ENCODE results near the gene ANKRD55. TPM values are rescaled to one million over a fixed set of nuclear protein-coding genes. Genes with fewer than 3 reads are reported as not detected.

The ANKRD55 gene
- total RNA-seq, 1 experiment from 2014 or later: not detected

- H3K4me3 ChIP-seq: no peak overlapping the region
- no peak for DNase-seq
- no peaks in the 10 kb centered on the region for H3K27me3 ChIP-seq
- H3K36me3 ChIP-seq: peaks cover 3% of the 10 kb centered on the region; the same call in 1 of the 2 replicates
- peaks cover 9% of the 10 kb centered on the region for H3K9me3 ChIP-seq
Measured at GRCh38 chr5:56195016-56195415, 38.1 kb downstream of the ANKRD55 start.

DNA sequence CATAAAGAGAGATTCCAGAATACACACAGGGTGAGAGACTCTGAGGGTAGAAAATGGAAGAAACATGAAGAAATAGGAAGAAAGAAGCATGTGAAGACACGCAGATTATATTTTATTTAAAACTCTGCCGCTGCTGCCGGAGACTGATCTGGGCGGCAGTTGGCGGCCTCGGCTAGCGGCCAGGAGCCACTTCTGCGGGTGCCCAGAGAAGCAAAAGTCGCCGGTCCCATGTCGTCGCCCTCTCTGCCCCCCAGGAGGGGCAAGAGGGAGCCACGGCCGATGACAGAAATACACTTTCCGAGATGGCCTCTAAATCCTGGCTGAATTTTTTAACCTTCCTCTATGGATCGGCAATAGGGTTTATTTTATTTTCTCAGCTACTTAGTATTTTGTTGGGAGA, 40.9 kb downstream of the ANKRD55 start:
- DNase-seq: no peak
- H3K9me3 ChIP-seq: peaks cover 19% of the 10 kb centered on the region
- no peaks in the 10 kb centered on the region for H3K27me3 ChIP-seq
- H3K4me3 ChIP-seq: no peak overlapping the region
- H3K36me3 ChIP-seq: peaks cover 3% of the 10 kb centered on the region; the same call in 1 of the 2 replicates

- H3K27me3 ChIP-seq: no peaks in the 10 kb centered on the region
- peaks cover 3% of the 10 kb centered on the region; the same call in 1 of the 2 replicates for H3K36me3 ChIP-seq
- peaks cover 19% of the 10 kb centered on the region for H3K9me3 ChIP-seq
- no peak for DNase-seq
- H3K4me3 ChIP-seq: no peak overlapping the region
Measured at GRCh38 chr5:56191656-56192055, 41.5 kb downstream of the ANKRD55 start.

- no peak overlapping the region for H3K4me3 ChIP-seq
- peaks cover 19% of the 10 kb centered on the region for H3K9me3 ChIP-seq
- peaks cover 3% of the 10 kb centered on the region; the same call in 1 of the 2 replicates for H3K36me3 ChIP-seq
- H3K27me3 ChIP-seq: no peaks in the 10 kb centered on the region
- DNase-seq: peak; percentile 90
Measured at GRCh38 chr5:56190497-56190896, 42.6 kb downstream of the ANKRD55 start.

DNA sequence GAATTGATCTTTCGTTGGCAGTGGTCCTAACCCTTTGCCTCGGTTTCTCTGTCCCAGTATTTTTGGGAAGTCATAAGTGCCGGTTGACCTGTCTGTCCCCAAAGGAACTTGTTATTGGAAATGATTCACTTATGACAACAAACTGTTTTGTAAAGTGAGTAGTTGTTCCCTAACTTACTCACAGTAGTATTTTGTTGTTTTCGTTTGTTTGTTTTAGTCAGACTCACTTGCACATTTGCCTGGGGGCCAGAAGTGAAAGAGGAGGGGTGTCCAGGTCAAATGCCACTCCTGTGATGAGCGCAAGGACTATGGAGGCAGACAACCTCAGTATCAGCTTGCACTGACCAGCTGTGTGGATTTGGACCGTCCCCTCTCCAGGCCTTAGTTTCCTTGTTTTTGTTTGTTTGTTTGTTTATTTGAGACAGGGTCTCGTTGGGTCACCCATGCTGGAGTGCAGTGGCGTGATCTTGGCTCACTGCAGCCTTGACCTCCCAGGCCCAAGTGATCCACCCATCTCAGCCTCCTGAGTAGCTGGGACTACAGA, 47.3 kb downstream of the ANKRD55 start:
- peaks cover 13% of the 10 kb centered on the region for H3K9me3 ChIP-seq
- no peaks in the 10 kb centered on the region; the same call in 1 of the 2 replicates for H3K36me3 ChIP-seq
- no peak overlapping the region for H3K4me3 ChIP-seq
- H3K27me3 ChIP-seq: no peaks in the 10 kb centered on the region
- peak; percentile 50 for DNase-seq

DNA sequence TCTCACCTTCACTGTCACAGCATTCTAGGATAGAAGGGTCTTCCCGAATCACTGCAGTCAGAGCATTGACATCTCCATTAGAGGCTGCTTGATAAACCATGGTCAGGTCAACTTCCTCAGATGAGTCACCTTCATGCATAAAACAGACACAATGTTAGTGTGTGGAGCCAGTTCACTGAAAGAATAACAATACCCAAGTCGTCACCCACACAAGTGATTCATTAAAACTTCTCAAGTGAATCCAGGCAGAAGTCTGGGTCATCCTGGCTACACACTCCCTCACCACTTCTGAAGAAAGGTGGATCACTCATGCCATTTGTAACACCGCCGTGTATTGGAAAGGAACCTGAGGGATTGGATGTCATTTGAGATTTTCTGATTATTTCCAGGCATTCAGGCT, 49.6 kb downstream of the ANKRD55 start:
- no peak overlapping the region for H3K4me3 ChIP-seq
- H3K9me3 ChIP-seq: peaks cover under 1% of the 10 kb centered on the region; the same call in 1 of the 2 replicates
- H3K36me3 ChIP-seq: no peaks in the 10 kb centered on the region; the same call in 1 of the 2 replicates
- peak; percentile 75 for DNase-seq
- H3K27me3 ChIP-seq: no peaks in the 10 kb centered on the region

DNA sequence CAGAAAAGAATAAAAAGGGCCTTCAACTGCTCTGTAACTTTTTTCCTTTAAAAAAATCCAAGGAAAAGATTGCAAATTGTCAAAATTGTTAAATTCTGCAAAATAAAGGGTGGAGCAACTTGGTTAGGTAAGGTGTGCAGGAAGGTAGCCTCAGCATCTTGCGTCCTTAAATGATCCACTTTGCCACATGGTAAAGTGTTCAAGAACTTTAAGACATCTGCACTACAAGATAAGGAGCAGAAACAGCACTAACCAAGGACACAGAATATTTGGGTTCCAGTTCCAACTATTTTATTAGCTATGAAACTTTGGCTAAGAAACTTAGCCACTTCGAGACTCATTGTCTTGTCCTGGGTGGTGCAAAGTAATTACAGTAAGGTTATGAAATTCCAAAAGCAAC, 53.7 kb downstream of the ANKRD55 start:
- H3K36me3 ChIP-seq: no peaks in the 10 kb centered on the region
- DNase-seq: no peak
- H3K4me3 ChIP-seq: no peak overlapping the region
- no peaks in the 10 kb centered on the region for H3K27me3 ChIP-seq
- no peaks in the 10 kb centered on the region for H3K9me3 ChIP-seq

DNA sequence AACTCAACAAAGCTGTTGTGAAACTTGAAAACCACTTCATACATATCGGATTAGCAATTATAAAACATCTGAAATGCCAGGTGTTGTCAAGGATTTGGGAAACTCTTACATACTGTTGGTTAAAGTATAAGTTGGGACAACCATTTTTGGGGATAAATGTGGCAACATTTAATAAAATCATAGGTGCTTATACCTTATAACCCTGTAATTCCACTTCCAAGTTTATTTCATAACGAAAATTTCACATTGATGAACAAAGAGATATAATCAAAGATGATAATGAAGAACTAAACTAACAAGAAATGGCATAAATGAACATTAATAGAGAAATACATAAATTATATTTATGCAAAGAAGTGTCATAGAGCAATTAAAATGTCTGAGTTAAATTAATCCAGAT, 54.3 kb downstream of the ANKRD55 start:
- Histone ChIP-seq H3K9me3 (no peaks in the 10 kb centered on the region), H3K36me3 (no peaks in the 10 kb centered on the region), H3K4me3 (no peak overlapping the region), H3K27me3 (no peaks in the 10 kb centered on the region)
- no peak for DNase-seq

- no peak overlapping the region for H3K4me3 ChIP-seq
- no peaks in the 10 kb centered on the region for H3K9me3 ChIP-seq
- H3K27me3 ChIP-seq: no peaks in the 10 kb centered on the region
- H3K36me3 ChIP-seq: no peaks in the 10 kb centered on the region
- no peak for DNase-seq
Measured at GRCh38 chr5:56176871-56177533, 56.1 kb downstream of the ANKRD55 start.

GRCh38 chr5:56176155-56176798, 56.9 kb downstream of the ANKRD55 start:
- H3K36me3 ChIP-seq: no peaks in the 10 kb centered on the region
- H3K9me3 ChIP-seq: no peaks in the 10 kb centered on the region
- peak; percentile 58 for DNase-seq
- H3K4me3 ChIP-seq: no peak overlapping the region
- H3K27me3 ChIP-seq: no peaks in the 10 kb centered on the region

- H3K9me3 ChIP-seq: no peaks in the 10 kb centered on the region
- DNase-seq: peak; percentile 76
- H3K4me3 ChIP-seq: no peak overlapping the region
- no peaks in the 10 kb centered on the region for H3K36me3 ChIP-seq
- no peaks in the 10 kb centered on the region for H3K27me3 ChIP-seq
Measured at GRCh38 chr5:56175488-56175887, 57.6 kb downstream of the ANKRD55 start.

GRCh38 chr5:56175021-56175420, 58.1 kb downstream of the ANKRD55 start:
- Histone ChIP-seq H3K36me3 (no peaks in the 10 kb centered on the region), H3K27me3 (no peaks in the 10 kb centered on the region), H3K9me3 (no peaks in the 10 kb centered on the region), H3K4me3 (no peak overlapping the region)
- DNase-seq: no peak

- Histone ChIP-seq H3K9me3 (no peaks in the 10 kb centered on the region), H3K27me3 (no peaks in the 10 kb centered on the region), H3K36me3 (no peaks in the 10 kb centered on the region), H3K4me3 (no peak overlapping the region)
- peak; percentile 38 for DNase-seq
Measured at GRCh38 chr5:56172241-56172640, 60.9 kb downstream of the ANKRD55 start.

DNA sequence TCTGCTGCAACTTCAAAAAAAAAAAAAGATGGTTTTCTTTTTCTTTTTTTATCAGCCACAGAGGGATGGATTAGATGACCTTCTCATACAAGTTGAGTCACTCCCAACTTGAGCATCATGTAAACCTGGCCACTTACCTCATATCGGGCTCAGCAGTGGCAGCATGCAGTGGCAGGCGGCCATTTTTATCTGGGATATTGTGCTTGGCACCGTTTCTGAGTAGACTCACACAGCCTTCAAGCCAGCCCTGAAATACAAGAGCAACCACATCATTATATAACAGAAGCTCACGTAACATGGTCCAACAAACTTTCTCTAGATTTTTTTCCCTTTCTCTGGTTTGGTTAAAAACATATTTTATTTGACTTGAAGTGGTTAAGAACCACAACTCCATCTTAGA, 62.6 kb downstream of the ANKRD55 start:
- H3K4me3 ChIP-seq: no peak overlapping the region
- peak; percentile 93 for DNase-seq
- peaks cover 7% of the 10 kb centered on the region; the same call in 1 of the 2 replicates for H3K9me3 ChIP-seq
- no peaks in the 10 kb centered on the region for H3K27me3 ChIP-seq
- no peaks in the 10 kb centered on the region for H3K36me3 ChIP-seq

DNA sequence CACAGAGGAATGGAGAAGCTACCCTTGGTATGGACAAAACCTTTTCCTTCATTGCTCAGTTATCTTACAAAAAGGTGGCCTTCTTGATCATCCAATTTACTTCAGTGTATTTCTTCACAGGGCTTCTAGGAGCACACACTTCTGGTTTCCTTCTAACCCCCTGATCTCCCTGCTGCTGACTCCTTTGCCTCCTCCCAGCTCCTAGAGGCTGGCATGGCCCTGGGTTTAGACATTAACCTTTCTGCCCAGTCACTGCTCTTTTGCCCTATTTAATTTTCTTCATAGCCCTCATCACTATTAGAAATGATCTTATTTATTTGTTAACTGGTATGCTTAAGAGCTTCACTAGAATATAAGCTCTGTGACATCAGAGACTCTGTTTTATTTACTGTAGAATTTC, 63.2 kb downstream of the ANKRD55 start:
- H3K36me3 ChIP-seq: no peaks in the 10 kb centered on the region

GRCh38 chr5:56169281-56169680, 63.8 kb downstream of the ANKRD55 start:
- no peak for DNase-seq
- peaks cover 7% of the 10 kb centered on the region; the same call in 1 of the 2 replicates for H3K9me3 ChIP-seq
- no peaks in the 10 kb centered on the region for H3K36me3 ChIP-seq
- no peak overlapping the region for H3K4me3 ChIP-seq
- H3K27me3 ChIP-seq: no peaks in the 10 kb centered on the region

More for the DNA sequence above, 63.2 kb downstream of the ANKRD55 start:
- Histone ChIP-seq H3K4me3 (no peak overlapping the region), H3K9me3 (peaks cover 7% of the 10 kb centered on the region; the same call in 1 of the 2 replicates), H3K27me3 (no peaks in the 10 kb centered on the region)
- DNase-seq: no peak

DNA sequence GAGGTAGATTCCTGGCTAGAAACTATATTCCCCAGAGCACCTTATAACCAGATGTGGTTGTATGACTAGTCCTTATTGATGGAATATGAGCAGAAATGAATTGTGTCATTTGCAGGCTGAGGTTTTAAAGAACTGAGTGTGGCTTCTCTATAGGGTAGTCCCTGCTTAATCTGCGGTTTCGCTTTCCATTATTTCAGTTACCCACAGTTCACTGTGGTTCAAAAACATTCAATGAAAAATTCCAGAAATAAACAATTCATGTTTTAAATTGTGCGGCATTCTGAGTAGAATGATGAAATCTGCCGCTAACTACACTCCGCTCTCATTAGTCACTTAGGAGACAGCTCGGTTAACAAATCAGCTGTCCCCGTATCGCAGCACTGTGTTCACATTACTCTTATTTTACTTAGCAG, 65.1 kb downstream of the ANKRD55 start:
- DNase-seq: peak; percentile 43
- H3K4me3 ChIP-seq: no peak overlapping the region

More for the DNA sequence above, 65.1 kb downstream of the ANKRD55 start:
- H3K9me3 ChIP-seq: peaks cover 7% of the 10 kb centered on the region; the same call in 1 of the 2 replicates
- no peaks in the 10 kb centered on the region for H3K27me3 ChIP-seq
- no peaks in the 10 kb centered on the region for H3K36me3 ChIP-seq

Measured in MG63 (cell line).